Measurements from ENCODE around the gene AGPAT4. TPM values are rescaled to one million over a fixed set of nuclear protein-coding genes. Genes with fewer than 3 reads are reported as not detected.
"Not testable (repeated sequence)": the region's sequence is repeated elsewhere in the genome, so short reads cannot be mapped to it uniquely, and the experiment has no call there.

Gene AGPAT4
- total RNA-seq, 3 donors from 2014 or later: 4.6 to 10.5 (median 6.2) TPM

GRCh38 chr6:161186173-161186769 lies 87.6 kb downstream of the AGPAT4 start:
- intact Hi-C loops (cut with DNase I; ENCODE audit: low total_unique reads): no loop called here
- Histone ChIP-seq H3K36me3 (no peaks in the 10 kb centered on the region), H3K27me3 (no peaks in the 10 kb centered on the region), H3K27ac (no peak overlapping the region), H3K4me3 (no peak overlapping the region), H3K4me1 (no peaks in the 10 kb centered on the region), H3K9me3 (no peaks in the 10 kb centered on the region)
- DNase-seq (ENCODE audit: low spot score in 2 of 2): no peak
- no peak for TF ChIP-seq POLR2AphosphoS5 (IDR thresholded peaks at IDR 0.05)

GRCh38 chr6:161181121-161181520 lies 92.7 kb downstream of the AGPAT4 start:
- intact Hi-C loops (cut with DNase I; ENCODE audit: low total_unique reads): loop anchor here (5.0 kb wide), 1 partner anchor 901 kb away; no protein-coding TSS in a partner anchor
- Histone ChIP-seq H3K9me3 (peaks cover 0 to 7% of the 10 kb centered on the region in 2 donors), H3K36me3 (no peaks in the 10 kb centered on the region), H3K27me3 (no peaks in the 10 kb centered on the region), H3K4me3 (no peak overlapping the region), H3K4me1 (no peaks in the 10 kb centered on the region), H3K27ac (no peak overlapping the region)
- no peak for TF ChIP-seq CTCF (IDR thresholded peaks at IDR 0.05)
- TF ChIP-seq POLR2AphosphoS5 (IDR thresholded peaks at IDR 0.05): no peak
- no peak for TF ChIP-seq POLR2A (IDR thresholded peaks at IDR 0.05)
- DNase-seq (ENCODE audit: low spot score in 2 of 2): no peak

GRCh38 chr6:161178155-161178554 lies 95.7 kb downstream of the AGPAT4 start:
- H3K36me3 ChIP-seq; intact Hi-C loops (cut with DNase I; ENCODE audit: low total_unique reads); H3K4me3 ChIP-seq; H3K9me3 ChIP-seq; H3K27ac ChIP-seq; H3K4me1 ChIP-seq; H3K27me3 ChIP-seq; DNase-seq (ENCODE audit: low spot score in 2 of 2): not testable (repeated sequence)

GRCh38 chr6:161176428-161176827 lies 97.4 kb downstream of the AGPAT4 start:
- H3K36me3 ChIP-seq; H3K4me1 ChIP-seq; intact Hi-C loops (cut with DNase I; ENCODE audit: low total_unique reads); DNase-seq (ENCODE audit: low spot score in 2 of 2); H3K4me3 ChIP-seq; H3K9me3 ChIP-seq; H3K27me3 ChIP-seq; H3K27ac ChIP-seq: not testable (repeated sequence)

GRCh38 chr6:161172769-161173168 lies 101.1 kb downstream of the AGPAT4 start:
- H3K27me3 ChIP-seq; H3K27ac ChIP-seq; H3K36me3 ChIP-seq; H3K9me3 ChIP-seq; H3K4me1 ChIP-seq; H3K4me3 ChIP-seq; intact Hi-C loops (cut with DNase I; ENCODE audit: low total_unique reads); DNase-seq (ENCODE audit: low spot score in 2 of 2): not testable (repeated sequence)

GRCh38 chr6:161171207-161171606 lies 102.7 kb downstream of the AGPAT4 start:
- intact Hi-C loops (cut with DNase I; ENCODE audit: low total_unique reads): no loop called here
- Histone ChIP-seq H3K4me3 (no peak overlapping the region), H3K4me1 (no peaks in the 10 kb centered on the region), H3K27ac (no peak overlapping the region), H3K9me3 (no peaks in the 10 kb centered on the region), H3K27me3 (no peaks in the 10 kb centered on the region), H3K36me3 (no peaks in the 10 kb centered on the region)
- DNase-seq (ENCODE audit: low spot score in 2 of 2): no peak
- TF ChIP-seq CTCF (IDR thresholded peaks at IDR 0.05): no peak
- no peak for TF ChIP-seq POLR2A (IDR thresholded peaks at IDR 0.05)
- TF ChIP-seq POLR2AphosphoS5 (IDR thresholded peaks at IDR 0.05): no peak

- TF ChIP-seq POLR2AphosphoS5 (IDR thresholded peaks at IDR 0.05) (no peak), POLR2A (IDR thresholded peaks at IDR 0.05) (no peak), CTCF (IDR thresholded peaks at IDR 0.05) (no peak)
- no peaks in the 10 kb centered on the region for H3K4me1 ChIP-seq
- H3K9me3 ChIP-seq: no peaks in the 10 kb centered on the region
- H3K4me3 ChIP-seq: no peak overlapping the region
- no peaks in the 10 kb centered on the region for H3K36me3 ChIP-seq
- H3K27ac ChIP-seq: no peak overlapping the region
- intact Hi-C loops (cut with DNase I; ENCODE audit: low total_unique reads): no loop called here
- DNase-seq (ENCODE audit: low spot score in 2 of 2): no peak
- H3K27me3 ChIP-seq: no peaks in the 10 kb centered on the region
These were observed 104.2 kb downstream of the AGPAT4 start for GRCh38 chr6:161169696-161170095.

Data from breast epithelium (tissue), 4 donors.